GM18868 (cell line): Measurements from ENCODE around the gene IGF2R.
"Not testable (repeated sequence)": the region's sequence is repeated elsewhere in the genome, so short reads cannot be mapped to it uniquely, and the experiment has no call there.

Experiments
- ATAC-seq: cut with Tn5 transposase; IDR thresholded peaks from one replicate; pipeline ENCODE4 v1.9.1; 2021; ENCODE audit warnings: mild to moderate bottlenecking, moderate library complexity; ENCODE audit not compliant: unreplicated experiment

IGF2R gene

DNA sequence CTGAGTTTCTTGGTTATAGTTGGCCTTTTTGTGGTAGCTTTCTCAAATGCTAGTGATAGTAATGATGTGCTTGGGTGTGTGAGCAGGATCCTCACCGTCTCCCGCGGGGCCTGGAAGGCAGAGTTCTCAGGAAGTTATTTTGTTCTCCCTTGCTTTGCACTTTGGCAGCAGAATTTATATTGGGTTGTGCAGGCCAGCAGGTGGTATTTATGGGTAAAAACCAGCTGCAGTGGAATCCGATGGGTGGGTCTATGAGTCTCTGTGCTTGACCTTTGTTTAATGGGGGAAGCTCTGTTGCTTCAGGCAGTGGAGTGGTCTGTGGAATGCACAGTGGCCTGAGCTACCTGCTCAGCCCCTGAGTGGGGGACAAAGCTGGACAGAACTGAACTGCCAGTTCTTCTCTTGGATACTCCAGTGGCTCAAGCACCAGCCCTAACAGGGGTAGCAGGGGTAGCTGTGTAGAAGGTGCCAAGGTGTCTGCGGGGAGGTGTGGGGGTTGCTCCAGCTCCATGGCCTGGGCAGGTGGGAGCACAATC lies 27.3 kb downstream of the IGF2R start:
- no peak for ATAC-seq

DNA sequence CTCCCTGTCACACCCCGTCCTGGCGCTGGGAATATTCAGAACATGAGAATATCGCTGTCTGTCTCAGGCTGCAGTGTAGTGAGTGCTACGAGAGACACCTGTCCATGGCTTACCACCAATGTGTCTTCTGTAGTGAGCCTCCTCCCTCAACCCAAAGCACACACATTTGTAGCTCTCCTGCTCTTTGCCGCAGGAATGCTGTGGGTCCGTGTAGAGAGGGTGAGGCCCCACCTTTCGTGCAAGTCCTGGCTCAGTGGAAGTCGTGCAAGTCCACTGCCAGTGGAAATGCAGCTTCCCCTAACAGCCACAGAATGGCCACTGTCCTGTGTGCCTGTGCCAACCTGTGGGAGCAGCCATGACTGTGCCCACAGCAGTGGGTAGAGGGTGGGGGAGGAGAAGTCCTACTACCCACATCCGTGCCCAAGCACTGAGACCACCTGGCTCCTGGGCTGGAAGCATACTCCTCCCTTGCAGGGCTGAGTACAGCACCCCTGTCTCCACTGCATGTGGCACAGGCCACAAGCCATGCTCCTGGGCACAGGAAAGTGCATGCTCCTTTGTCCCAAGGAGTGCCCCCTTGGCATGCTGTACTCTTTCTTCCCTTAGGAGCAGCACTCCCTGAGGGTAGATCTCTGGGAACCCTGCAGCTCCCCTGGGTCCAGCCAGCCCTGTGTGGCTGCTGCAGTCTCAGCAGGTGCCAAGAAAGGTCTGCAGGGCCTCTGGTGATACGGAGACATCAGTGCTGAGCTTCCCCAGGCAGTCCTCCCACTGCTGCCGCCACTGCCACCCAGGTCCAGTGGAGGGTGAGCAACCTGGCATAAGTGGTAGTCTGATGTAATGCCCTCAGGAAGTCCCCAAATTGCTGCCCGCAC lies 28.0 kb downstream of the IGF2R start:
- no peak for ATAC-seq

DNA sequence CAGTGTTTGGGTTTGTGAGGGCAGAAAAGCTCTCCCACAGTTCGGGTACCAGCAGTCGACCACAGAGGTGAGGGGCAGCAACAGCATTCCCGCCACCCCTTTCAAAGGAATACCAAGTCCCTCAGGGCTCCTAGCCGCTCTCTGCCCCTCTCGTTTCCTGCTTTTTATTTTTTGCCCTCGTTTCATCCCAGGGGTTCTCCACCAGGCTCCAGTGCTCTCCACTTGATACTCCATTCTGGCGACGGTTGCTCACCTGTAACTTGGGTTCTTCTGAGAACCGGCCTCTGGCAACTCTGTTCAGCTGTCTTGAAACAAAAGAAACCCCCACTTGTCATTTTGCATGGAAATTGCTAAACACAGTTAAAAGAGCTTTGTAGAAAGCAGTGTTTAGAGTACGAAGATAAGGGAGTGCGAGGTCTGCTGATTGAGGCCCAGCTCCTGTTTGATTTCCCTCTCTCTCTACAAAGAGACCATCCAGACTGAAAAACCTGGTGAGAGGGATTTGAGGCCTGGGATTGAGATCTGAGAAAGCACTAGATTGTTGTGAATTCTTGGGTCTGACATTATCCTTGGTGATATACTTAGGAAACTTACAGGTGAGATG lies 28.7 kb downstream of the IGF2R start:
- no peak for ATAC-seq

- no peak for ATAC-seq
These were observed 29.7 kb downstream of the IGF2R start for GRCh38 chr6:159998538-159998937.

DNA sequence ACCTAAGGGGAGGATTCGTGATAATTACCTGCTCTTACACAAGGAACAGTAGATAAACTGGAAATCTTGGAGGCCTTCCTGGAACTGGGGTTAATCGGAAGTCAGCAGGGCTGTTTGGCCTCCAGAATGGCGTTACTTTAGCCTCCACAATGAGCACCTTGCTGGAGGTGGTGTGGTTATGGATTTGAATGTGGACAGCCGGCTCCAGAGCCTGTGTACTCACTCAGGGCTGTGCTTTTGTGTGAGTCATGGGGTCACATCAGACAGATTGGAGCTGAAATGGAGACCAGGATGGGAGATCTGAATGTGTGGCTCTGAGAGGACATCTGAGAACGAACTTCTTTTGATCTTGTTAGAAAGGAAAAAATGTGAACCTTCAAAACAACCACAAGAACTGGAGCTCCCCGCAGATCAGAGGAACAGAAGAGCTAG lies 30.4 kb downstream of the IGF2R start:
- ATAC-seq = no peak

GRCh38 chr6:160000280-160000704 lies 31.4 kb downstream of the IGF2R start:
- ATAC-seq = no peak

DNA sequence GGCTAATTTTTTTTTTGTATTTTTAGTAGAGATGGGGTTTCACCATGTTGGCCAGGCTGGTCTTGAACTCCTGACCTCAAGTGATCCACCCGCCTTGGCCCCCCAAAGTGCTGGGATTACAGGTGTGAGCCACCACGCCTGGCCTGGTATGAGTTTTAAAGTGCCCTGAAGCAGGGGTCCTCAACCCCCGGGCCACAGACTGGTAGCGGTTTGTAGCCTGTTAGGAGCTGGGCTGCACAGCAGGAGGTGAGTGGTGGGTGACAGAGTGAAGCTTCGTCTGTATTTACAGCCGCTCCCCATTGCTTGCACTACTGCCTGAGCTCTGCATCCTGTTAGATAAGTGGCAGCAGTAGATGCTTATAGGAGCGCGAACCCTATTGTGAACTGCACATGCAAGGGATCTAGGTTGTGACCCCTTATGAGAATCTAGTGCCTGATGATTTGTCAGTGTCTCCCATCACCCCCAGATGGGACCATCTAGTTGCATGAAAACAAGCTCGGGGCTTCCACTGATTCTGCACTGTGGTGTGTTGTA lies 32.1 kb downstream of the IGF2R start:
- not testable (repeated sequence) for ATAC-seq

GRCh38 chr6:160002882-160003281 lies 34.0 kb downstream of the IGF2R start:
- no peak for ATAC-seq

- no peak for ATAC-seq
These were observed 35.1 kb downstream of the IGF2R start for GRCh38 chr6:160004018-160004417.

DNA sequence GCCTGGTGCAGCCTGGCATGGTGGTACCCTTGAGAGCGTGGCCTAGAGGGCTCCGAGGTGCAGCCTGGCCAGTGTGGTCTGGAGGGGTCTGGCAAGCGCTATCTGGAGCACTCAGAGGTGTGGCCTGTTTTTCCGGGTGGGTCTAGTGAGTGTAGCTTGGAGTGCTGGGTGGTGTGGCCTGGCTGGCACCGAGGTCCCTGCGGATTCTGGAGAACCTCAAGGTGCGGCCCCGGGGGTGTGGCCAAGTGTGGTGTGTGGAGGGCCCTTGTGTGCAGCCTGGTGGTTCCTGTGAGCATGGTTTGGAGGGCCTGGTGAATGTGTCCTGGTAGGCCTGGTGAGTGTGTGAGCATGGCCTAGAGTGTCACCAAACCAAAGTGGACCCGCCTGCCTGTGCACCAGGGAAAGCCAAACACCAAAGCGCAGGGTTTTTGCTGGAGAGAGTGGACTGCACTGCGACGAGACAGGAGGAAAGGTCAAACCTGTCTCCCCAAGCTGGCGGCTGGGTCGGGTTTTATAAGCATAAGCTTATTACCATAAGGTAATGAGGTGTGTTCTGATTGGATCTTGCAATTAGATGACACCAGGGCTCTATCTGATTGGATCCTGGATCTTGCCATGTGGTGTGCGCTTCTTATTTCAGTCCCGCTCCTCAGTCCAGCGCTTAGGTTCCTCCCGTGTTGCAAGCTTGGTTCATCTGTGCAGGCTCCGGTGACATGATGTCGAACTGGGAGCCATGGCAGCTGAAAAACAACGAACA lies 35.7 kb downstream of the IGF2R start:
- no peak for ATAC-seq

DNA sequence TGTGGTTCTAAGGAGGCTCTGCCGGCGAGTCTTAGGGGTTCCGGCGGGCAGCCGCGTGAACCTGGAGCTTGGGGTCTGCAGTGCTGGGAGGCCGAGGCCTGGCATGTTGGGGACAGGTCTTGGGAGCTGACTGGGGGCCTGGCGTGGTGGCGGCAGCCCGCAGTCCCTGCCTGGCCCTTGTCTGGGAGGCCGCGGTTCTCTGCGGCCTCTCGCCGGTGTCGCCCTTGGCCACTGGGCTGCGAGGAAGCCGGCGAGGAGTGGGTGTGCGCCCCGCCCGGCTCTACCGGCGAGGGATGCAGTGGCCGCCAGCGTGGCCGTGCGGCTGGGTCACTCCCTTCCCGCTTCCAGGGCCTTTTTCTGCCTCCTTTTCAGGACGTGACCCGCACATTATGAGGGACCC lies 36.3 kb downstream of the IGF2R start:
- ATAC-seq = no peak

DNA sequence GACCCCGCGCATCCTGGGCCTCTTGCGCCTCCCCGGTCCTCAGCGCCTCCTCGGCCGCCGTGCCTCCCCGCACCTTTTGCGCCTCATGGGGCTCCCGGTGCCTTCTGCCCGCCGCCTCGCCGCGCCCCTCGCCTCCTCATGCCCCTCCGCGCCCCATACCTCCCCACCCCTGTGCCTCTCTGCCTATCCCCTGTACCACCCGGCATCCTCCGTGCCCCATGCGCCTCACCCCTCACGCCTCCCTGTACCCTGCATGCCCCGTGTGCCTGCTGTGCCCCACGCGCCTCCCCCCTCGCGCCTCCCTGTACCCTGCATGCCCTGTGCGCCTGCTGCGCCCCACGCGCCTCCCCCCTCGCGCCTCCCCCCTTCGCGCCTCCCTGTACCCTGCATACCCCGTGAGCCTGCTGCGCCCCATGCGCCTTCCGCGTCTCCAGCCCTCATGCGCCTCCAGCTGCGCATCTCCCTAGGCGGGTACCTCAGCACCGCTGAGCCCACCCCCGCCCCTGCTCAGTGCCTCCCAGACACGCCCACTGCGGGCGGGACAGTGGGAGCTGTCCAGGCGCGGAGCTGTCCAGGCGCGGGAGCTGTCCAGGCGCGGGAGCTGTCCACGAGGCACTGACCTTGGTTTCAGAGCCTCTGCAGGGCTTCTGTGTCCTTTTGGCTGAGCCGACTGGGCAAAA lies 37.1 kb downstream of the IGF2R start:
- ATAC-seq = no peak

- no peak for ATAC-seq
These were observed 38.3 kb downstream of the IGF2R start for GRCh38 chr6:160007145-160007544.

GRCh38 chr6:160007611-160008010 lies 38.7 kb downstream of the IGF2R start:
- no peak for ATAC-seq

GRCh38 chr6:160010067-160010466 lies 41.2 kb downstream of the IGF2R start:
- ATAC-seq = no peak

DNA sequence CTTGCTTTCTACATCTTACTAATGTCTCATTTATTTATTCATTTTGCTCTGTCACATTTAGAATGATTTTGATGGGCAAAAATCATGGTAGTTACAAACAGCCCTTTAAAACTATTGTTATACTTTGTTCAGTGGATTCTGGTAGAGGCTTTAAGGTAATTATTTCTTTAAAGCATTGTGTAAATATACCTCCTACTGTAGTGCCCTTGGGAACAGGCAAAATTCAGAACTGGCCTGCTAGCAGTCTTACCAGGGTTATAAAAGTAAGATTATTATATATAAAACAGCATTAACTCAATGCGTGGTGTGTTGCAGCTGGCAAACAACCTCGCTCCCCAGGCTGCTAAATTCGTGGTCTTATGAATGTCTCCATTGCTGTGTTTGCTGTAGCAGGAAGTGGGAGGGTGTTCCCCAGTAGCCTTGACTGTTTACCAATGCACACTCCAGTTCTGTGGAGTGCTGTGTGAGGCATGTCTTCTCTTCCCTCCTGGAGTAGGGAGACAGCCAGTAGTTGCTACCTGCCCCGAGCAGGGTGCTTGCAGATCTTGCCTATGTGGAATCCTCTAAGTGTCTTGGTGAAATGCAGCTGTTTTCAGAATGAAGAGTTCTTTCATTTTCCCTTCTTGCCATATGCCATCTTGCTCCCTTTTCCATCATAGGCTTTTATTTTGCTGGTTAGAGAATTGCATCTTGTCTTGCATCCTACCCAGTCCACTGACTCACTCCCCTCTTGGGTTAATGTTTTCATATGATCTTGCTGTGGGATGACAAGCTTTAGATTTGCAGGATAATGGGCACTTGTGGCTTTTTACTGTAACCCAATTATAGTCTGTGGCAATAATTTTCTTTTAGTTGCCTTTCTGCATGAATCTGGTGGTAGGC lies 45.3 kb downstream of the IGF2R start:
- peak; percentile 58 for ATAC-seq

GRCh38 chr6:160014869-160015182 lies 45.9 kb downstream of the IGF2R start:
- ATAC-seq = no peak

- ATAC-seq = no peak
These were observed 47.1 kb downstream of the IGF2R start for GRCh38 chr6:160015778-160016684.

GRCh38 chr6:160022101-160022500 lies 53.2 kb downstream of the IGF2R start:
- no peak for ATAC-seq
